ENCODE data around the gene PARD3.

DNA sequence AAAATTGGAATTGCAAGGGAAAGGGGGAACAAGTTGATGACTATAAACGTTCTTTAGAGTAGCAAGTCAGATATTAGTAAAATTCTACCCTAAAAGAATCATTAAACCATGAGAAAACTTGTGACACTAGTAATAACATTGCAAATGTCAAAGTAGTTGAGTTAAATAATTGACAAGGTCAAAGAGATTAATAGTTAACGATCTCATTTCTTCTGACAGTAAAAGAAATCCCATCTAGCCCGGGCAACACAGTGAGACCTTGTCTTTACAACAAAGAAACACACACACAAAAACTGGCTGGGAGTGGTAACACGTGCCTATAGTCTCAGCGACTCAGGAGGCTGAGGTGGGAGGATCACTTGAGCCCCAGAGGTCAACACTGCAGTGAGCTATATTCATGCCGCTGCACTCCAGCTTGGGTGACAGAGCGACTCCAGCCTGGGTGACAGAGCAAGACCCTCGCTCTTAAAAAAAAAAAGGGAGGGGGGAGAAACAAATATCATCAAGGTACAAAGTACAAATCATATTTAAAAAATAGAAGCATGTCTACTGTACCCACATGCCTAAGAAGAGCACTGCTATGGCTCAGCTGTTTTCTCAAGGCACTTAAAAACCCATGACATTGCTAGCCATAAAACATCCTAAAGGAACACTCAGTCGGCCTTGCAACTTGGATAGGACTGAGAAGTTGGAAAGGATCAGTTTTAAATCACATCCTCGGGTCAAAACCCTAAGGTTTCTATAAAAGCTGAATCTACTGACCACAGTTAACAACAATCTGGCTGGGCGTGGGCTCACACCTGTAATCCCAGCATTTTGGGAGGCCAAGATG is 401.1 kb downstream of the PARD3 start:
- TF ChIP-seq, protein P1, sequence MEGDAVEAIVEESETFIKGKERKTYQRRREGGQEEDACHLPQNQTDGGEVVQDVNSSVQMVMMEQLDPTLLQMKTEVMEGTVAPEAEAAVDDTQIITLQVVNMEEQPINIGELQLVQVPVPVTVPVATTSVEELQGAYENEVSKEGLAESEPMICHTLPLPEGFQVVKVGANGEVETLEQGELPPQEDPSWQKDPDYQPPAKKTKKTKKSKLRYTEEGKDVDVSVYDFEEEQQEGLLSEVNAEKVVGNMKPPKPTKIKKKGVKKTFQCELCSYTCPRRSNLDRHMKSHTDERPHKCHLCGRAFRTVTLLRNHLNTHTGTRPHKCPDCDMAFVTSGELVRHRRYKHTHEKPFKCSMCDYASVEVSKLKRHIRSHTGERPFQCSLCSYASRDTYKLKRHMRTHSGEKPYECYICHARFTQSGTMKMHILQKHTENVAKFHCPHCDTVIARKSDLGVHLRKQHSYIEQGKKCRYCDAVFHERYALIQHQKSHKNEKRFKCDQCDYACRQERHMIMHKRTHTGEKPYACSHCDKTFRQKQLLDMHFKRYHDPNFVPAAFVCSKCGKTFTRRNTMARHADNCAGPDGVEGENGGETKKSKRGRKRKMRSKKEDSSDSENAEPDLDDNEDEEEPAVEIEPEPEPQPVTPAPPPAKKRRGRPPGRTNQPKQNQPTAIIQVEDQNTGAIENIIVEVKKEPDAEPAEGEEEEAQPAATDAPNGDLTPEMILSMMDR (IDR thresholded peaks at IDR 0.05), result no peak
- TF ChIP-seq POLR2A (IDR thresholded peaks at IDR 0.05) (no peak), EP300 (IDR thresholded peaks at IDR 0.05) (no peak)
